HG03159 (cell line): Measurements from ENCODE around the gene RRP36.

Experiments used
- ATAC-seq: cut with Tn5 transposase; IDR thresholded peaks from one replicate; pipeline ENCODE4 v1.9.1; 2021; ENCODE audit warnings: mild to moderate bottlenecking, moderate library complexity; ENCODE audit not compliant: unreplicated experiment

RRP36 gene

GRCh38 chr6:43006251-43006650 lies 15.2 kb upstream of the RRP36 start:
- ATAC-seq = no peak

- ATAC-seq = no peak
Observed at GRCh38 chr6:43007126-43007525, 14.3 kb upstream of the RRP36 start.

GRCh38 chr6:43009124-43009523 lies 12.3 kb upstream of the RRP36 start:
- no peak for ATAC-seq

- no peak for ATAC-seq
Observed at GRCh38 chr6:43011207-43011606, 10.2 kb upstream of the RRP36 start.

GRCh38 chr6:43012364-43012763 lies 9.1 kb upstream of the RRP36 start:
- no peak for ATAC-seq

GRCh38 chr6:43013097-43013842 lies 8.2 kb upstream of the RRP36 start:
- ATAC-seq = peak; percentile 1

GRCh38 chr6:43013843-43014433 lies 7.5 kb upstream of the RRP36 start, which contains the start of the genes KLHDC3 and MEA1:
Gene KLHDC3, plus strand, starts transcription at chr6:43014249. Its CDS starts 2,944 bp downstream, at chr6:43017193.
Gene MEA1, minus strand, starts transcription at chr6:43013946. Its CDS starts 133 bp downstream, at chr6:43013813.
- ATAC-seq = peak; percentile 91

GRCh38 chr6:43014434-43014909 lies 7.0 kb upstream of the RRP36 start:
- no peak for ATAC-seq

GRCh38 chr6:43016176-43016942 lies 5.1 kb upstream of the RRP36 start:
- ATAC-seq = no peak

- no peak for ATAC-seq
Observed at GRCh38 chr6:43016943-43017334, 4.5 kb upstream of the RRP36 start.

- no peak for ATAC-seq
Observed at GRCh38 chr6:43019152-43019551, 2.3 kb upstream of the RRP36 start.

GRCh38 chr6:43020052-43020705 lies 1.2 kb upstream of the RRP36 start:
- ATAC-seq = no peak

GRCh38 chr6:43020847-43021246 lies 576 bp upstream of the RRP36 start:
- no peak for ATAC-seq

GRCh38 chr6:43024436-43024835 lies 3.0 kb downstream of the RRP36 start:
- ATAC-seq = no peak

- no peak for ATAC-seq
Observed at GRCh38 chr6:43026365-43026764, 4.9 kb downstream of the RRP36 start.

- ATAC-seq = no peak
Observed at GRCh38 chr6:43029120-43029519, 7.7 kb downstream of the RRP36 start.

- no peak for ATAC-seq
Observed at GRCh38 chr6:43032326-43032725, 10.9 kb downstream of the RRP36 start.

GRCh38 chr6:43033496-43034189 lies 12.2 kb downstream of the RRP36 start:
- ATAC-seq = no peak

GRCh38 chr6:43034190-43034525 lies 12.7 kb downstream of the RRP36 start:
- no peak for ATAC-seq

GRCh38 chr6:43035495-43036194 lies 14.2 kb downstream of the RRP36 start:
- ATAC-seq = no peak
